HG03575 (cell line): ENCODE results near the gene PIK3R1.
"Not testable (repeated sequence)": the region's sequence is repeated elsewhere in the genome, so short reads cannot be mapped to it uniquely, and the experiment has no call there.

Source experiments
- ATAC-seq: cut with Tn5 transposase; IDR thresholded peaks from one replicate; pipeline ENCODE4 v1.9.1; 2021; ENCODE audit not compliant: unreplicated experiment, insufficient number of reproducible peaks, low FRiP score; ENCODE audit errors: extremely low read depth

PIK3R1 gene

GRCh38 chr5:68191083-68191791 lies 24.3 kb upstream of the PIK3R1 start:
- ATAC-seq, result no peak

- ATAC-seq, result no peak
Measured at GRCh38 chr5:68192679-68193060, 22.9 kb upstream of the PIK3R1 start.

- no peak for ATAC-seq
Measured at GRCh38 chr5:68193481-68194036, 22.0 kb upstream of the PIK3R1 start.

GRCh38 chr5:68194386-68194785 lies 21.2 kb upstream of the PIK3R1 start:
- no peak for ATAC-seq

GRCh38 chr5:68195137-68195536 lies 20.4 kb upstream of the PIK3R1 start:
- no peak for ATAC-seq

GRCh38 chr5:68196876-68197275 lies 18.7 kb upstream of the PIK3R1 start:
- ATAC-seq, result peak; percentile 60

- no peak for ATAC-seq
Measured at GRCh38 chr5:68200288-68200687, 15.3 kb upstream of the PIK3R1 start.

GRCh38 chr5:68210654-68211053 lies 4.9 kb upstream of the PIK3R1 start:
- ATAC-seq, result not testable (repeated sequence)

GRCh38 chr5:68214482-68215207 lies 911 bp upstream of the PIK3R1 start:
- peak; percentile 18 for ATAC-seq

- peak; percentile 34 for ATAC-seq
Measured at GRCh38 chr5:68215898-68216244, 315 bp downstream of the PIK3R1 start.

GRCh38 chr5:68216245-68217046 lies 890 bp downstream of the PIK3R1 start:
- no peak for ATAC-seq

- ATAC-seq, result no peak
Measured at GRCh38 chr5:68217047-68217355, 1.4 kb downstream of the PIK3R1 start.

GRCh38 chr5:68217528-68217927 lies 2.0 kb downstream of the PIK3R1 start:
- no peak for ATAC-seq

- no peak for ATAC-seq
Measured at GRCh38 chr5:68219161-68219816, 3.7 kb downstream of the PIK3R1 start.

GRCh38 chr5:68220260-68220659 lies 4.7 kb downstream of the PIK3R1 start:
- ATAC-seq, result no peak

- ATAC-seq, result no peak
Measured at GRCh38 chr5:68220914-68221313, 5.4 kb downstream of the PIK3R1 start.

GRCh38 chr5:68221488-68221887 lies 5.9 kb downstream of the PIK3R1 start:
- no peak for ATAC-seq

GRCh38 chr5:68222310-68222709 lies 6.8 kb downstream of the PIK3R1 start:
- no peak for ATAC-seq

- ATAC-seq, result no peak
Measured at GRCh38 chr5:68222824-68223354, 7.3 kb downstream of the PIK3R1 start.
